ENCODE data around the gene GRAP.

GRAP gene

DNA sequence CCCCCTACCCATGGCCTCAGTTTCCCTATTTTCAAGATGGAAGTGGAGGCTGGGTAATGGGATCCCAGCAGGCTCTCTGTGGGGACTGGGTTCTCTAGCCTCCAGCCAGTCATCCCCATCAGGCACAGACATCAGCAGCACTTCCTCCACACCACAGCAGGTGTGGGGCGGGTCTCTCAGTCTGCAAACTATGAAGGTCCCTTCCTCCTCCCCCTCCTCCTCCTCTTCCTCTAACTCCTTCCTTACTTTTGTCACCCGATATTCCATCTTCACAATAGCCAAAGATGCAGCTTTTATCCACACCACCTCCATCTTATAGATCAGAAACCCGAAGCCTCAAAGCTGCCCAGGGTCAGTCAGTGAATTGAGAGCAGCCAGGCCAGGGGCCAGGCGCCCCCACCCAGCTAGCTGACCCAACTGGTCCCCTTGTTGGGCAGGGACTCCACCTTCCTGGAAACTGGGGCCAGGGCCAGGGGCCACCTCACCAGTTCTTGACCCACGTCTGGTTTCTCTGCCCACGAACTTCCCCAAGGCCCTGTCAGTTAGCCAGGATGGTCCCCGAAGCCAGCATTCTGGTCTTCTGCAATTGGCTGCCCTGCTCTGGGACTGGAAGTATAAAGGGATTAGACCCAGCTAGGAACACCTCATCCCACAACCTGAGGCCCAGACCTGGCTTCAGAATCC lies 44.7 kb downstream of the GRAP start:
- DNase-seq: no peak

DNA sequence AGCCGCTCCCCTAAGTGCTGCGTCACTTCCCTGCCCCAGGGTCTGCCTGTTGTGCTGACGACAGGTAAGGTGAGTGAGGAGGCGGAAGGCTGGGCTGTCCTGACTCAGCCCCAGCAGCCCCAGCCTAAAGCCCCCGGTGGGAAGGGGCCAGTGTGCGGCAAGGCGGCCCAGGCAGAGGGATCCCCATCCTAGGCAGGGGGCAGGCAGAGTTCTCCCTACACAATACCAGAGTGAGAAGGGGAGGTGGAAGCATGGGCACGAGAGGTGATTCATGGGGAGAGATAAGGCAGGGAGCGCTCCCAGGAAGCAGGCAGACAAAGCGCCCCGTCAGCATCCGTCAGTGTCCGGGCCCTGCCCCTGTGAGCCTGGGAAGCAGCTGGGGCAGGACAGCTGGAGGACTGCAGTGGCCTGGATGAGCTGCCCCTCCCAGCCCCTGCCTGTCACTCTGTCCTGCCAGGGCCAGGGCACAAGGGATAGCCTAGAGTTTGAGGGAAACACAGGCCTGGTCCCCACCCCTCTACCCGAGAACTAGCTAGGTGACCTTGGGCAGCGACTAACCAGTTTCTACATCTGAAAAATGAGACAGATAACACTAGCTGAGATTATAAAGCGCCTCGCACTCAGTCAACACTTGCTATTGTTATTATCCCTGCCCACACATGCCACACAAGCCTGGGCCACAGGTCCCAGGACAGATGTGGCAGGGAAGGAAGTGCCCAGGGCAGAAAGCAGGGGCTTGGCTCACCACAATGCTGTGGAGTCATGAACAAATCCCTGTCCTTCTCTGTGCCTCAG lies 46.0 kb downstream of the GRAP start:
- DNase-seq: no peak

DNA sequence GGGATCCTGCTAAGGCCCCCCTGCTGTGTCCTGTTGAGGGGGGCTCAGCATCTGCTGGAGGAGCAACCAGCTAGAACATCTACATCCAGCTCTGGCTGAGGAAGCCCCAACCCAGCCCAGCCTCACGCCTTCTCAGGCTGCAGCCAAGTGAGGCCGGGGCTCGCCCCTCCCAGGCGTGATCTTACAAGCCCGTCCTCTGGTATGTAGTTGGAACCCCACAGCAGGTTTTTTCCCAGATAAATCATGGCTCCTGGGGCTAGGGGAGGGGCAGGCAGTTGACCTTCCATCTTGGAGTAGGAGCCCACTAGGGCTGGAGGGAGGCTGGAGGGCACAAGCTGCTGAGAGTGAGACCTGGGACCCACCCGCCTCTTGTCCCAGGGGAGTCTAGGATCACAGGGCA lies 46.8 kb downstream of the GRAP start:
- DNase-seq: no peak

DNA sequence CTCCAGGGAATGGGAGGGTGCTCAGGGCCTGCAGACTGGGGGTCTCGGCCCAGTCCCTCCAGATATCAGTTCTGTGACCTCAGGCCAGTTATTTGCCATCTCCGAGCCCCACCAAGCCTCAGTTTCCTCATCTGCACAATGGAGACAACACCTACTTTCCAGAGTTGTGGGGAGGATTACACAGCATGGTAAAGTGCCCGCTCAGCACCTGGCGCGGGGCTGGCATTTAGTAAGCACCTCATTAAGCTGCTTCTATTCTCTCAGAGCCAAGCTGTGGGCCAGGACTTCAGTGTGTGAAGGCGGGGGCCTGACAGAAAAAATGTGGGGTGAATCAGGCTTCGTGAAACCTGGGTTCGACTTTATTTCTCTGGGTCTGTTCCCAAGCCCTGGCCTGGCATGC lies 47.4 kb downstream of the GRAP start:
- DNase-seq: no peak

DNA sequence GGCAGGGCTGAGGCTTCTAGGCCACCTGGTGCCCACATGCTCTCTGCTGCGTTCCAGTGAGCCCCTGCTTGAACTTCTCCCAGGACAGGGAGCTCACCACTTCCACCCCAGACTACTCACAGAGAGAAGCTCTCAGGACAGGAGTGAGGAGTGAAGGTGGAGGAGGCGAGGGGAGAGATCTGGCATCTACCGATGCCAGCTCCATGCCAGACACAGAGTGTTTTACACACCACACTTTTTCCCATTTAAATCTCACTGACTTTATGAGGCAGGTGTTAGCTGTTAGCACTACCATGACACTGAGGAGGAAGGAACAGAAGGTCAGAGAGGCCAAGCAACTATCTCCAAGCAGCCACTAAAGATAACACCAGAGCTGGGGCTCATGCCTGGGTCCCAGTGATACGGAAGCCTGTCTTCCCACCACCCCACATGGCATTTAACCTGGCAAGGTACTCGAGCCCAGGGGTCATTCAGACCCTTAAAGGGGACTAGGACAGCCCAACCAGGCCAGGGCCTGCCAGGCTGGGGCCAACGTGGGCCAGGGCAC lies 49.0 kb downstream of the GRAP start:
- DNase-seq: no peak

DNA sequence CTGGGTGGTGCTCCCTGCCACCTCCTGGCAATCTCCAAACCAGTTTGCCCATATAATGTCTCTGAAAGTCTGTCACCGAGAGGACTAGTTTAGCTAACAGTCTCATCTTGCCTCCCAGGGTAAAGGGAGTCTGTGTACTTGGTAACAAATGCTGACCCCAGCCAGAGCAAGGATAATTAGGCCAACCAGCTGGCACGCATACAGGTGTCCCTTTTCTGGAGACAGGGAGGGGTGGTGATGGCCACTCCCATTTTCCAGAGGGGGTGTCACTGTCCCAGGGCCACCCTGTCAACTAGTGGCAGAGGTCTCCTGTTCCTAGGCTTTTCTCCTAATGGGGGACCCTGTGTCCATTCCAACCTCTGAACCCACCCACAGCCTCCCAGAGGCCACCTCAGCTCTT lies 50.3 kb downstream of the GRAP start:
- no peak for DNase-seq

DNA sequence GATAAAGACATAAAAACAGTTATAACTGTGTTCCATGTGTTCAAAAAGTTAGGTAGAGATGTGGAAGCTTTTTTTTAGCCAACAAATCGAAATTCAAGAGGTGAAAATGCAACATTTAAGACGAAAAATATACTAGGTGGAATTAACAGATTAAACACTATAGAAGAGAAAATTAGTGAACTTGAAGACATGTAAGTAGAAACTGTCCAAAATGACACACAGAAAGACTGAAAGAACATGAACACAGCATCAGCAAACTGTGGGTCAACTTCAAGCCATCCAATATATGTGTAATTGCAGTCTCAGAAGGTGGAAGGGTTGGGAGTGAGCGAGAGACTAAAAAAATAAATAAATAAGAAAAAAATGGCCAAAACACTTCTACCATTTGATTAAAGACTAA lies 51.5 kb downstream of the GRAP start:
- no peak for DNase-seq

DNA sequence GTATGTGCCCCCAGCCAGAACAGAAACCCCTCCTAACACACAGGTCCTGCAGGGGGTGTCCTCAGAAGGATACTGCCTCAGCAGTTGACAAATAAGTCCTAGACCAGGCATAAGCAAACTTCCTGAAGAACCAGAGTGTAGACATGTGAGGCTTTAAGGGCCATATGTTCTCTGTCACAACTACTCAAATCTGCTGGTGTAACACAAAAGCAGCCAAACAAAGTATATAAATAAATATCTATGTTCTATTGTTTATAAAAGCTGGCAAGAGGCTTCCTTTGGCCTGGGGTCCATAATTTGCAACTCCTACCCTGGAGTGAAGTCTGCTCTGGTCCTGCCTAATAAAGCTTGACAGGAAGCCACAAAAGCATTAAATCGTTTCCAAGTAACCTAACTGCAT lies 52.1 kb downstream of the GRAP start:
- no peak for DNase-seq

DNA sequence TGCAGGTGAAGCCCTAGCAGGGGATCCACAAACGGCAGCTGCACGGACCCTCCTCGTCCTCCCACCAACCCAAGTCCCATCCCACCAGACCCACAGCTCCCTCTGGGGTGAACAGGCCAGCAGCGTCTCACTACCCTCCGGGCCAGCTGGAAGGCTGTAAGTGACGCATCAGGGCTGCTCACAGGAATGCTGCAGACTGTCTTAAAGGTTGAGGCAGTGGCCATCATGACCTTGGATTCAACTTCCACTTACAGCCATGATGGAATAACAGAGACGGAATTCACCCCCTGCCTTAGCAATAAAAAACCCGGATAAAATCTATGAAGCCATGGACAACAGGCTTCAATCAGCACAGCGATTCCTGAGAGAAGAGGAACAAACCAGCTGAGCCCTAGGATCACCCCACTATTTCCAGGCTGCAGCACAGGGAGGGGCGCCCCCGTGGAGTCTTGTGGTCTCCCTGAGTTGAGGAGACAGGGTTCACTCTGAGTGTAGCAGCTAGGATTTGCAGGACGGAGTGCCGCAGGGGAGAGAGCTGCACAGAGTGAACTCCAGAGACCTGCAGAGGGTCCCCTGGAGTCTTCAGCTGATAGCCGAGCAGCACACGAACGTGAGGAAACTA lies 52.7 kb downstream of the GRAP start:
- no peak for DNase-seq

DNA sequence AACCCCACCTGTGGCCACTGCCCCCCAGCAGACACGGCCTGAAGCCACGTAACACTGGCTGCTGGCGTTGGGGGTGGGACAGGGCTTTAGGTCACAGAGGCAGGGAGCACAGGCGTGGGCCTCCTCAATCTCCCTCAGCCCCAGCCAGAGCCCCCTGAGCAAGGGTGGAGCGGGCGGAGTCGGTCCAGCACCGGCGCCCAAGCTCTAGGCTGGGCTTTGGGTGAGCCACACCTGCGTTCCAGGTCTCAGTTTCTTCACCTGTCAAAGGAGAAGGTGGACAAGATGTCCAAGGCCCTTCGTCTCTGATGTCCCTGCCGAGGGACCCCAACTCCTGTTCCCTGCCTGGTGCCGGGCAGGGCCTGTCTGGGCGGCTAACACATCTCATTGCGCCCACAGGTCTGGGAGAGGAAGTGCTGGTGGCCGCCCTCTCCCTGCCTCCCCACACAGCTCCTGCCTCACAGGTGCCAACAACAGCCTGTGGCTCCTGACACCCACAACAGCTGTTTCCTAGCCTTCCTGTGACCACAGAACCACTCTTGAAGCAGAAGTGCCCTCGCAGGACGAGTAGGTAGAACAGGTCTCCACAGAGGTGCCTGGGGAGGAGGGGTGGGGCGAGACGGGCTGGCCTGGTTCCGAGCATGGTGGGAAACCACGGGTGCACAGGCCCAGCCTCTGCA lies 54.2 kb downstream of the GRAP start:
- no peak for DNase-seq

DNA sequence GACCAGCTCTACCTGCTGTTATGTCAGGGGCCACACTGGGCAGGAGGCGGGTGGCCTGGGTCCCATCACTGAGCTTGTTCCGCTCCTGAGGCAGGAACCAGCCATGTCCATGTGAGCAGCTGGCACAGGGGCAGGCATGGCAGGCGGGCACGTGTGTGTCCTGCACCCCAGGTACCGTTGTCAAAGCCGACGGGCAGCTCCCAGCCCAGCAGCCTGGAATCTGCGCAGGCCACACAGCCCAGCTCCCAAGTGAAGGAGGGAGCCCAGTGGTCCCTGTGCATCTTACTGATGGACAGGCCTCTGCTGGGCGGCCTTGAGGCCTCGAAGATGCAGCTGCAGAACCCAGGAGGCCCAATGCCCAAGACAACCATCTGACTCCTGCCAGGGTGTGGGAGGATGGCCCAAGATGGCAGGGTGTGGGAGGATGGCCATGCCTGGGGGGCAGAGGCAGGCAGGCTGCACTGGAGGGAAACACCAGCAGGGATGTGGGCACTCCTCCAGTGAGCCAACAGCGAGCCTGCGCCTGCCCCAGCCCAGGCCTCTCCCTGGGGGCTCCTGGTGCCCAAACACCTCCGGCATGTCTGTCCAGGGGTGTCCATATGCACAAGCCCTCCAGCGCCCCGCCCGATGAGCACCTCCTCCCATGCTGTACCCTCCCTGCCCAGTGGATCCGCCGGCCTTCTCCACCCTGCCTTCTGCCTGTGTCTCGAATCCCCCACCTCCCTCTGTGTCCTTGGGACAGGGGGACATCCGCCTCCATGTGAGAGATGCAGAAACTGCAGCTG lies 55.0 kb downstream of the GRAP start:
- no peak for DNase-seq

DNA sequence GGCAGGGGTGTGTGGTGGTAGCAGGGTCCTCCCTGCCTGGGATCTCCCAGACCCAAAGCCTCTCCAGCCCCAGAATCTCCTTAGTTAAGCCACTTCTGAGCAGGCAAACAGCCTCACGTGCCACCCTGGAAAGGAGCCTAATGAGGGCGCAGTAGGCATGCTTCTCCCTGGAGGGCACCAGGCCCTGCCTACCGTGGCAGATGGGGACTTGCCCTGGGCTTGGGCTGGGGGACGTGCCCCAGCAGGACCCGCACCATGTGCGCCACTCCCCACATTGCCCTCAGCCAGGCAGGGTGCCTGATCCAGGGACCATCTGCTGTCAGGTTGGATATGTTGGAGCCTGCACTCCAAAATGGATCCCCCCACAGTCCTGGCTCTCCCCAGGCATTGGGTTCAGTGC lies 56.4 kb downstream of the GRAP start:
- DNase-seq: no peak

DNA sequence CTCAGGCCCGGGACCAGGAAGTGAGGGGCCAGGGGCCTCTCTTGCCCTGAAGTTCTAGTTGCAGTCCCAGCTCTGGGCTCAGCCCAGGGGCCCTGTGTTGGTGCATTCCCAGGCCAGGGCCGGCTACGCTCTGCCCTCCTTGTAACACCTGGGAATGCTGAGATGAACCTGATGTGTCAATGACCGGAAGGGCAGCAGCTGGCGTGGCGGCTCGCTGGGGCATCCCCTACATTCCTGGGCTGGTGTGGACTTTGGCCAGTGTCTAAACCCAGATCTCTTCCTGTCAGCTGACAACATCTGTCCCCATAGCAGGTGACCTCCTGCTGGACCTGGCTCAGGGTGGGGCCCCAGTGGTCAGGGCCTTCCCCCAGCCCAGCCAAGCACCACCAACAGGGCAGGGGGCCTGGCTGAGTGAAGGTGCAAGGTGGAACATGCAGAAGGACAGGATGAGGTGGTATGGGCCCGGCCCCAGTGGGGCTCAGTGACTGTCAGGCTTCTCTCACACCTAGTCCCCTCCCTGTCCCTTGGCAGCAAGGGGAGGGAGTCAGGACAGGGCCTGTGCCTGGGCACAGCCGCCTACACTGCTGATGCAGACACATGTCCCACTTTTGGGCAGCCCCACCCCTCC lies 58.1 kb downstream of the GRAP start:
- DNase-seq: no peak

DNA sequence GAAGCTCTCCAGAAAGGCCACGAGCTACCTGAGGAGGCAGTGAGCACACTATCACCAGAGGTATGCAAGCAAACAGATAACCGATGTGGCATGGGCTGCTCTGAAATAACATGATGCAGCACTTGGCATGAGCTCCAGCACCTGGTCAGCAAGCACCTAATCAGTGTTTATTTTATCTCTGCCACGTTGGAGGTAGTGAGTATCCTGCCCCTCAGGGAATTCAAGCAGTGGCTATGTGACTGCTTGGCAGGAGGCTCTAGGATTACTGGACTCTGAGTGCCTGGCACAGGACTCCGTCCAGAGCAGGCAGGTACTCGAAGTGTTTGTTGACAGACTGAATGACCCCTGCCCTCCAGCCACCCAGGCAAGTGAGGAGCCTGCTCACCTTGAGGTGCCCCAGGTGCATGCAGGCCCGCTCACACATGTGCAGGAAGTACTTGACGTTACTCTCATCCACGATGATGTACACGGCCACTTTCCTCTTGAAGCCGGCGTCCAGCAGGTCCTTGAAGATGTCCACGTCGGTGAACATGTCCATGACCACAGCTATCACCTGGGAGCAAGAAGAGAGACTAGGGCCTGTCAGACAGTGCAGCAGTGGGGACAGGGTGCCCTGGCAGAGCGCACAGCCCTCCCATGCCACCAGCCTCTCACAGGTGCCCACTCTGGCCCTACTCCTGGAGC lies 58.8 kb downstream of the GRAP start:
- DNase-seq: no peak

DNA sequence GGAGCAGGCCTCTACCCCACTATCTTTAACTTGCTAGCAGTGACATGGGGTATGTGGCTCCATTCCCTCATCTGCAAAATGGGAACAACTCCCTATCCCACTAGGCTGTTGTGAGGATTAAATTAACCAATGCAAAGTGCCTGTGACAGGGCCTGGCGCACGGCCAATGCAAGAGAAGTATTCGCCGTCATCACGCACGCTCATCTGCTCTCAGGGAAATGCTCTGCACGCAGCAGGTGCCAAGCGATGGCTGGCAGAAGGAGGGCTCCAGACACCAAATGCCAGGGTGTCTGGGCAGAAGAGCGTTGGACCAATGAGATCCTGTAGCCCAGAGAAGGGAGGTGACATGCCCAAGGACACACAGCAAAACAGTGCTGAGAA lies 59.5 kb downstream of the GRAP start:
- DNase-seq: no peak

DNA sequence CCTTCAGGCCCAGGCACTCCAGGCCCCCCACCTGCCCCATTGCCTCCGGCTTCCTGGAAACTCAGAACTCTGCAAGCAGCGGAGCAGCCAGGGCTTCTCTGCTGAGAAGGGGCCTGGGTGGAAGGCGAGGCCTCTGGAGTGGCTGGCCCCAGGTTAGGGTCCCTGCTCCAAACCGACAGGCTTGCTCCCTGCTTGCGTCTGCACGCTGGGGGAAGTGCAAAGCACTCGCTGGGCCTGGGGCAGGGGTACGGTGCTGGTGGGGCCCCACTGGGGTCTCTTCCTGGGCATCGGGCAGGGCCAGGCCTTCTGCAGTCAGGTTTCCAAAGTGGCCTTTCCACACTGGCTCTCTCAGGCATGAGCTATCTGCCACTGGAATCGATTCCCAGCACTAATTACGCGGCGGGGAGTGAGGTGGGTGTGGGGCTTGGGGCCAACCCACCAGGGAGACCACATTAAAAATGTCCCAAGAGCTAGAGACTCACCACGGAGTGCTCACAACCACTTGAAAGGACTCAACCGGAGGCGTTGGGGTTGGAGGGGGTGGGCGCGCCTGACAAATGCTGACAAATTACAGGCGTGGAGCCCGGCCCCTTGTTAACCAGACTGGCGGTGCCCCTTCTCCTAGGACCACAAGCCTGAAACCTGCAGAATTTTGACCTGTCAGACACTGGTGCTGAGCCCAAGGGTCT lies 60.1 kb downstream of the GRAP start:
- DNase-seq: no peak

DNA sequence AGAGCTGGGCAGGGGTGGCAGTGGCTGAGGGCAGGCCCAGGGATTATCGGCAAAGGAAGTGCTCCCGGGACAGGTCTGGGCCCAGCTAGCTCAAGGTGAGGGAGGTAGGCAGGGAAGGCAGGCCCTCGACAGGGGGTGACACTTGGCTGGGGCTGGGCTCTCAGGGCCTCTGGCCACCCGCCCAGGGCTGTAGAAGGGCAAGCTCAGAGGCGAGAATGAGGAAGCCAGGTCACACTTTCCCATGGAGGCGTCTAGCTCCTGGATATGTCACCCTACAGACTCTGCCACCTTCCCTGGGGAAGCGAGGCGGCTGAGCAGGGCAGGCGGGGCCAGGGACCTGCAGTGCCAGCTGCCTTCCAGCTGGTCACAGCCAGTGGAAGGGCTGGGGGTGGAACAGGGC lies 61.3 kb downstream of the GRAP start:
- no peak for DNase-seq

DNA sequence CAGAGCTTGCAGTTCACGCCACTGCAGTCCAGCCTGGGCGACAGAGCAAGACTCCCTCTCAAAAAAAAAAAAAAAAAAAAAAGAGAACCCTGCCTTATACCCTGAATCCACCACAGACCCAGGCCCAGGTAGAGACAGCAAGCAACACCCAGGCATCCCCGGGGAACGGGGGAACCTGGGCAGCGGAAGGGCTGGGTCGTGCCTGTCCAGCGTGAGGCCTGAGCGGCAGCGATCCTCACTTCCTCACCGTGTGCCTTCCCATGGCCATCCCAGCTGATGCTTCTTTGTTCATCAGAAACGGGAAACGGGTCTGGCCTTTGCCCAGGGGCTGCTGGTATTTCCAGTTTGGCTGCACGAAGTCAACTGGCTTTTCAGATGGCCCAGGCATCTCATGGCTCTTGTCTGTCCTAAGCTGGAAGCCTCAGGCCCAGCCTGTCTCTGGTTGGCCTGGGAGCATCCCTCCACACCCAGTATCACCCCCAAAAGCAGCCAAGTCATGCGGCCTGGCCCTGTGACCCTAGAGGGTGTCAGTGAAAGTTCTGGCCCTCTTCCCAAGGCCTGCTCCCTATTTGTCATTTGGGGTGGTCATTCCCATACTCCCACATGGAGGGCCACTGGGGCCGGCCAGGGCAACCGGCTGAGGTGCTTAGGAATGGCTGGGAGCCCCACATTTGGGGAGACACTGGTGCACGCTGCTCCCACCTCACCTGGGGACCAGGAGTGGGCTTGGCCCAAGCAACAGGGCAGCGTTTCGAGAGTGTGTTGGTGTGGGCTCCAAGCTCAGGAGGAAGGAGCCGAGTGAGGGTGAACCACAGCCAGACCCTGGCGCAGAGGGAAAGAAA lies 62.3 kb downstream of the GRAP start:
- DNase-seq: no peak

DNA sequence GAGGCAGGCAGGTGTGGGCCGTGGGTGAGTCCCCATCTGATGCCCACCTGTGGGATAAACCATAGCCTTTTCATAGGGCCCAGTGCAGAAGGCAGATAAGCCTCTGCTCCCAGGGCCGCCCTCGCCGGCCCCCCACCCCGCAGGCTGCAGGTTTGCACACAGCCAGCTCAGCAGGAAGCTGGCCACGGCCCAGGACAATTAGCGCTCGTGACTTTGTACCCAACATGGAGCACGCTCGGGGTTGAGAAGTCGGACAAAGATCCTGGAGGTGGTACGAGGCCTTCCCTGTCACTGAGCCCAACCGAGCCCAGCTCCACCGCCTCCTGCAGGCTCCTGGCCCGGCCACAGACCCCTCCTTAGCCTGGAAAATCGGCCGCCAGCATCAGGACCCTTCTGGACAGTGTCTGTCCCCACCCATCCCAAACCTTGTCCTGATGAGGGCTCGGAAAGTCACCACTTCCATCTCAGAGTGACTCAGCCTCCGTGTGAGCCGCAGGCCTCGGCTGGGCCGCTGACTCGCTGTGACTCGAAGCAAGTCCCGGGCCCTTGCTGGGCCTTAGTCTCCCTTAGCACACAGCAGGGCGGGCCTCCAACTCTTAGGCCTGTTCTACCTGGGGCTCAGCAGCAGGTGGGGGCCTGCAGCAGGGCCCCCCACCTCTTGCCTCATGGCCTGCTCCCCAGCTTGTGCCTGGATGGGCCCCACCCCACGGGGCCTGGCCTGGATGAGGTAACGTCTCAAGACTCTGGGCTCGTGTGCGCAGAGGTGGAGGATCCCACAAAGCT lies 64.9 kb downstream of the GRAP start:
- no peak for DNase-seq

Measured in NCI-H1092 treated with DMSO at 0.1 percent for 48 hours (cell line).